Measurements from ENCODE around the gene FOXP1.

- TF ChIP-seq L3MBTL2 (conservative IDR thresholded peaks at IDR 0.05) = no peak
- no peak for TF ChIP-seq CTBP1 (IDR thresholded peaks at IDR 0.05; ENCODE audit: borderline replicate concordance)
- no peak for TF ChIP-seq TARDBP (IDR thresholded peaks at IDR 0.05)
- no peak for TF ChIP-seq ZNF384 (IDR thresholded peaks at IDR 0.05)
- no peak for TF ChIP-seq BHLHE40 (IDR thresholded peaks at IDR 0.05; ENCODE audit: borderline replicate concordance)
- TF ChIP-seq FOXK2 (IDR thresholded peaks at IDR 0.05) = no peak
- no peak for TF ChIP-seq SUZ12 (IDR thresholded peaks at IDR 0.05)
- TF ChIP-seq, protein P1, sequence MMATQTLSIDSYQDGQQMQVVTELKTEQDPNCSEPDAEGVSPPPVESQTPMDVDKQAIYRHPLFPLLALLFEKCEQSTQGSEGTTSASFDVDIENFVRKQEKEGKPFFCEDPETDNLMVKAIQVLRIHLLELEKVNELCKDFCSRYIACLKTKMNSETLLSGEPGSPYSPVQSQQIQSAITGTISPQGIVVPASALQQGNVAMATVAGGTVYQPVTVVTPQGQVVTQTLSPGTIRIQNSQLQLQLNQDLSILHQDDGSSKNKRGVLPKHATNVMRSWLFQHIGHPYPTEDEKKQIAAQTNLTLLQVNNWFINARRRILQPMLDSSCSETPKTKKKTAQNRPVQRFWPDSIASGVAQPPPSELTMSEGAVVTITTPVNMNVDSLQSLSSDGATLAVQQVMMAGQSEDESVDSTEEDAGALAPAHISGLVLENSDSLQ (IDR thresholded peaks at IDR 0.05) = no peak
These were observed 481.9 kb downstream of the FOXP1 start for GRCh38 chr3:71101626-71102025.

Measured in HEK293T (cell line).